Panc1 (cell line): ENCODE results near the gene HOTAIR. TPM values are rescaled to one million over a fixed set of nuclear protein-coding genes. Genes with fewer than 3 reads are reported as not detected.
A peak's percentile ranks its signal among the peaks of the same experiment; 100 is the strongest.

Experiments
- ATAC-seq: fragments of 200-7000 bp; cut with Tn5 transposase; 2 replicates; pipeline ENCODE4 v1.9.1; 2020; ENCODE audit warnings: mild to moderate bottlenecking, moderate library complexity
- BruUV-seq: library from RNA; stranded (reverse); fragments of 400-500 nt; replicated peaks from 2 replicates; lab custom pipeline; 2021; lab: Mats Ljungman, UMichigan
- CTCF ChIA-PET: fragments of 300-600 bp; sonication (Branson Sonifier 250); formaldehyde crosslinking; loops from one replicate; lab custom pipeline; 2022; ENCODE audit warnings: antibody characterized with exemption; lab: Charles Lee
- POLR2A ChIA-PET: fragments of 300-600 bp; sonication (Branson Sonifier 250); formaldehyde crosslinking; loops from one replicate; lab custom pipeline; 2022; ENCODE audit warnings: antibody characterized with exemption; lab: Charles Lee
- DNase-seq: peaks from one replicate; pipeline ENCODE4 v3.0.0-alpha.2; 2010; ENCODE audit warnings: low read depth, low spot score
- H3K27ac ChIP-seq: 2 replicates; pipeline ENCODE4 v1.5.1; 2011; ENCODE audit warnings: mild to moderate bottlenecking, low read length, inconsistent platforms
- H3K27me3 ChIP-seq: fragments of 200-500 bp; sonication (Bioruptor generic); 2 replicates; pipeline ENCODE4 v1.6.0; 2014; ENCODE audit warnings: low read length, inconsistent platforms; ENCODE audit not compliant: control insufficient read depth, insufficient read depth
- H3K36me3 ChIP-seq: fragments of 200-500 bp; sonication (Bioruptor generic); 2 replicates; pipeline ENCODE4 v1.5.1; 2014; ENCODE audit warnings: inconsistent platforms, mild to moderate bottlenecking, low read length, moderate library complexity; ENCODE audit not compliant: control insufficient read depth, insufficient read depth
- H3K4me1 ChIP-seq: 2 replicates; pipeline ENCODE4 v1.5.1; 2011; ENCODE audit warnings: inconsistent platforms, mild to moderate bottlenecking, low read length, moderate library complexity; ENCODE audit not compliant: control insufficient read depth, insufficient read depth
- H3K4me3 ChIP-seq, 2 experiments: 2 replicates each; pipeline ENCODE4 v1.5.1; 2011 to 2012; ENCODE audit warnings: low read depth in 2 of 2, low read length in 2 of 2, mild to moderate bottlenecking in 2 of 2, inconsistent platforms in 1 of 2, moderate library complexity in 1 of 2
- H3K9me3 ChIP-seq: fragments of 200-500 bp; sonication (Bioruptor generic); 2 replicates; pipeline ENCODE4 v1.5.1; 2014; ENCODE audit warnings: low read depth, mild to moderate bottlenecking, inconsistent platforms, low read length, moderate library complexity; ENCODE audit not compliant: control insufficient read depth, insufficient read depth
- POLR2AphosphoS5 ChIP-seq: IDR thresholded peaks from 2 replicates; pipeline ENCODE4 v1.6.1; 2012; ENCODE audit warnings: mild to moderate bottlenecking, low read depth, low read length, moderate library complexity
- REST ChIP-seq, 2 experiments: IDR thresholded peaks; 2 replicates each; pipeline ENCODE4 v1.6.1; 2011 to 2012; ENCODE audit warnings: low read depth in 2 of 2, control low read depth in 1 of 2, low read length in 1 of 2, mild to moderate bottlenecking in 1 of 2, moderate library complexity in 1 of 2; ENCODE audit not compliant: insufficient read depth in 1 of 2
- SIN3A ChIP-seq: IDR thresholded peaks from 2 replicates; pipeline ENCODE4 v1.6.1; 2012; ENCODE audit warnings: low read depth, mild to moderate bottlenecking, low read length, moderate library complexity, borderline replicate concordance; ENCODE audit not compliant: insufficient read depth
- TCF7L2 ChIP-seq: IDR thresholded peaks from 2 replicates; pipeline ENCODE4 v1.6.1; 2011; ENCODE audit warnings: mild to moderate bottlenecking, low read depth, low read length, inconsistent platforms
- in situ Hi-C: cut with HindIII; loops from 2 replicates; pipeline ENCODE4 v1.10.0; 2016; ENCODE audit warnings: low sequenced_read_pairs, low pct_unique_long_range_greater_than_20kb
- intact Hi-C: fragments of 100-400 bp; cut with micrococcal nuclease; formaldehyde crosslinking; loops from one replicate; pipeline ENCODE4 v1.10.0; 2022; ENCODE audit not compliant: unreplicated experiment
- total RNA-seq: library from RNA; stranded (reverse); gene quantifications from one replicate; pipeline ENCODE4 v1.2.1, GENCODE V29; 2021; ENCODE audit not compliant: unreplicated experiment
- TF ChIP-seq, protein P1 (sequence below): fragments of 450-650 bp; IDR thresholded peaks from 2 replicates; pipeline ENCODE4 v1.5.1; 2017; ENCODE audit warnings: mild to moderate bottlenecking

Gene HOTAIR
- total RNA-seq, 1 experiment from 2014 or later, result 31.7 TPM

- ATAC-seq (no peak), DNase-seq (no peak)
- BruUV-seq, result no TSS peak
- peak within 1 kb of the TSS; percentile 99 for H3K27ac ChIP-seq
- intact Hi-C loops (no loop called here), in situ Hi-C loops (no loop called here)
- peak; percentile 61 for TF ChIP-seq POLR2AphosphoS5
- TF ChIP-seq REST (IDR thresholded peaks at IDR 0.05; ENCODE audit: insufficient read depth in 1 of 2, low read depth in 2 of 2, low read length in 1 of 2), result no peak
- H3K4me1 ChIP-seq, result peaks cover 25% of the 10 kb centered on the region
- no peaks in the 10 kb centered on the region for H3K9me3 ChIP-seq
- H3K27me3 ChIP-seq, result no peaks in the 10 kb centered on the region
- ChIA-PET CTCF (interaction anchor here (0.5 to 1.2 kb wide), 3 partner anchors 15 to 216 kb away, joined by 3 to 14 read pairs (median 3); partner anchors contain the start of gene HOXC10), POLR2A (interaction anchor here (0.5 to 1.6 kb wide), 3 partner anchors 10 to 24 kb away, joined by 4 to 5 read pairs (median 4); partner anchors contain the start of gene HOXC10)
- peaks cover 3% of the 10 kb centered on the region for H3K36me3 ChIP-seq
- peak within 1 kb of the TSS; percentile 66 to 67 for H3K4me3 ChIP-seq
Observed at GRCh38 chr12:54000116-54001114, 25.7 kb upstream of the HOTAIR start, which contains the start of gene HOXC9. Gene HOXC9, plus strand, starts transcription at chr12:54000161. Its CDS starts 28 bp downstream, at chr12:54000189.

DNA sequence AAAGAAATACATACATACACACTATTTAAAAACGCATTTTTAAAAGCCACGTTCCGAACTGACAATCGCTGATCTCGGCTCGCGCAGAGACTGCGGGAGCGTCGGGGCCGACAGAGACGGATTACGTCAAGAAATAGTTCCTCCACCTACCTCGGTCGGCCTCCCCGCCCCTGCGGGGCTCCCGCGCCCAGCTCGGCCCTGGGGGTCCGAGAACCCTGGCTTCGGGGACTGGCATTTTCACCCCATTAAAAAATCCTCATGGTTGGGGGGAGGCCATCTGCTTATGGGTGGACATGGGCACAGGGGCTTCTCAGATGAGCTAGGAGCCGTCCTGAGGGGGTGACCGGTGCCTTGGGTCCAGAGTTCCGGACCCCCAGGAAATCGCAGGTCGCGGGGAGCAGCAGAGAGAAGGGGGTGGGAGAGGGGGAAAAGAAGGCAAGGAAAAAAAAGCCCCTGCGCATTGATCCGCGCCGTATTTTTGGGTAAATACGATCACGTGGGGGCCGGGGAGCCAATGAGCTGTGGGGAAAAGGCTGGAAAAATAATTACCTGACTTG, 24.9 kb upstream of the HOTAIR start:
- Histone ChIP-seq H3K9me3 (no peaks in the 10 kb centered on the region), H3K27me3 (no peaks in the 10 kb centered on the region), H3K27ac (peak overlapping the region; percentile 99), H3K36me3 (peaks cover 3% of the 10 kb centered on the region), H3K4me1 (peaks cover 21% of the 10 kb centered on the region), H3K4me3 (peak overlapping the region; percentile 66 to 67)
- CTCF ChIA-PET, result interaction anchor here (0.5 to 1.2 kb wide), 5 partner anchors 12 to 294 kb away, joined by 3 to 14 read pairs (median 3); partner anchors contain the start of gene HOXC10
- POLR2A ChIA-PET, result interaction anchor here (0.5 to 1.6 kb wide), 4 partner anchors 9 to 266 kb away, joined by 4 to 7 read pairs (median 4); partner anchors contain the start of gene HOXC10
- in situ Hi-C loops (no loop called here), intact Hi-C loops (loop anchor here (10.0 kb wide), 1 partner anchor 615 kb away; the partner anchor contains the start of gene SP1)
- no TSS peak for BruUV-seq
- TF ChIP-seq, protein P1, sequence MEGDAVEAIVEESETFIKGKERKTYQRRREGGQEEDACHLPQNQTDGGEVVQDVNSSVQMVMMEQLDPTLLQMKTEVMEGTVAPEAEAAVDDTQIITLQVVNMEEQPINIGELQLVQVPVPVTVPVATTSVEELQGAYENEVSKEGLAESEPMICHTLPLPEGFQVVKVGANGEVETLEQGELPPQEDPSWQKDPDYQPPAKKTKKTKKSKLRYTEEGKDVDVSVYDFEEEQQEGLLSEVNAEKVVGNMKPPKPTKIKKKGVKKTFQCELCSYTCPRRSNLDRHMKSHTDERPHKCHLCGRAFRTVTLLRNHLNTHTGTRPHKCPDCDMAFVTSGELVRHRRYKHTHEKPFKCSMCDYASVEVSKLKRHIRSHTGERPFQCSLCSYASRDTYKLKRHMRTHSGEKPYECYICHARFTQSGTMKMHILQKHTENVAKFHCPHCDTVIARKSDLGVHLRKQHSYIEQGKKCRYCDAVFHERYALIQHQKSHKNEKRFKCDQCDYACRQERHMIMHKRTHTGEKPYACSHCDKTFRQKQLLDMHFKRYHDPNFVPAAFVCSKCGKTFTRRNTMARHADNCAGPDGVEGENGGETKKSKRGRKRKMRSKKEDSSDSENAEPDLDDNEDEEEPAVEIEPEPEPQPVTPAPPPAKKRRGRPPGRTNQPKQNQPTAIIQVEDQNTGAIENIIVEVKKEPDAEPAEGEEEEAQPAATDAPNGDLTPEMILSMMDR, result no peak
- TF ChIP-seq POLR2AphosphoS5 (0 out of 2 replicates have a peak, but pooled peaks have one; percentile 63), SIN3A (no peak), TCF7L2 (0 out of 2 replicates have a peak, but pooled peaks have one; percentile 24)
- DNase-seq (no peak), ATAC-seq (no peak)
